AG04449 (cell line): ENCODE results near the gene CCDC187.

Experiments
- CTCF ChIA-PET: fragments of 350-600 bp; formaldehyde crosslinking; extraction: SDS; loops from one replicate; lab custom pipeline; 2021; ENCODE audit warnings: antibody characterized with exemption; lab: Yijun Ruan, JAX
- POLR2A ChIA-PET: fragments of 400-600, 350-600 bp; formaldehyde crosslinking; extraction: SDS; loops from one replicate; lab custom pipeline; 2020; ENCODE audit warnings: antibody characterized with exemption, inconsistent platforms; lab: Yijun Ruan, JAX
- DNase-seq: peaks from one replicate; pipeline ENCODE4 v3.0.0-alpha.2; 2010; ENCODE audit warnings: low read depth, low spot score
- H3K4me3 ChIP-seq: 2 replicates; pipeline ENCODE4 v1.5.1; 2011; ENCODE audit warnings: low read depth, mild to moderate bottlenecking, control low read depth, low read length
- CTCF ChIP-seq: IDR thresholded peaks from one replicate; pipeline ENCODE4 v1.5.1; 2011; ENCODE audit warnings: mild to moderate bottlenecking, moderate library complexity, low read length, control low read depth, inconsistent platforms; ENCODE audit not compliant: insufficient read depth; ENCODE audit errors: missing control alignments

The CCDC187 gene

GRCh38 chr9:136313111-136314055, 9.5 kb upstream of the CCDC187 start:
- H3K4me3 ChIP-seq = no peak overlapping the region
- CTCF ChIA-PET = interaction anchor here (0.7 to 6.0 kb wide), 34 partner anchors 8 to 191 kb away, joined by 3 to 142 read pairs (median 6); partner anchors contain the start of genes CARD9, CCDC187, DNLZ and ENTR1
- no peak for DNase-seq
- no peak for TF ChIP-seq CTCF
- POLR2A ChIA-PET = no interaction called here

GRCh38 chr9:136312436-136312835, 8.5 kb upstream of the CCDC187 start:
- ChIA-PET POLR2A (no interaction called here), CTCF (interaction anchor here (0.7 to 6.0 kb wide), 34 partner anchors 9 to 319 kb away, joined by 3 to 142 read pairs (median 6); partner anchors contain the start of genes CARD9, CCDC187, DNLZ and ENTR1)
- DNase-seq = no peak
- peak; percentile 84 for TF ChIP-seq CTCF
- H3K4me3 ChIP-seq = no peak overlapping the region

GRCh38 chr9:136312009-136312375, 8.1 kb upstream of the CCDC187 start:
- ChIA-PET CTCF (interaction anchor here (1.1 to 6.0 kb wide), 20 partner anchors 9 to 320 kb away, joined by 3 to 142 read pairs (median 10); partner anchors contain the start of genes DNLZ, ENTR1, GPSM1 and INPP5E), POLR2A (no interaction called here)
- no peak overlapping the region for H3K4me3 ChIP-seq
- no peak for TF ChIP-seq CTCF
- no peak for DNase-seq

DNA sequence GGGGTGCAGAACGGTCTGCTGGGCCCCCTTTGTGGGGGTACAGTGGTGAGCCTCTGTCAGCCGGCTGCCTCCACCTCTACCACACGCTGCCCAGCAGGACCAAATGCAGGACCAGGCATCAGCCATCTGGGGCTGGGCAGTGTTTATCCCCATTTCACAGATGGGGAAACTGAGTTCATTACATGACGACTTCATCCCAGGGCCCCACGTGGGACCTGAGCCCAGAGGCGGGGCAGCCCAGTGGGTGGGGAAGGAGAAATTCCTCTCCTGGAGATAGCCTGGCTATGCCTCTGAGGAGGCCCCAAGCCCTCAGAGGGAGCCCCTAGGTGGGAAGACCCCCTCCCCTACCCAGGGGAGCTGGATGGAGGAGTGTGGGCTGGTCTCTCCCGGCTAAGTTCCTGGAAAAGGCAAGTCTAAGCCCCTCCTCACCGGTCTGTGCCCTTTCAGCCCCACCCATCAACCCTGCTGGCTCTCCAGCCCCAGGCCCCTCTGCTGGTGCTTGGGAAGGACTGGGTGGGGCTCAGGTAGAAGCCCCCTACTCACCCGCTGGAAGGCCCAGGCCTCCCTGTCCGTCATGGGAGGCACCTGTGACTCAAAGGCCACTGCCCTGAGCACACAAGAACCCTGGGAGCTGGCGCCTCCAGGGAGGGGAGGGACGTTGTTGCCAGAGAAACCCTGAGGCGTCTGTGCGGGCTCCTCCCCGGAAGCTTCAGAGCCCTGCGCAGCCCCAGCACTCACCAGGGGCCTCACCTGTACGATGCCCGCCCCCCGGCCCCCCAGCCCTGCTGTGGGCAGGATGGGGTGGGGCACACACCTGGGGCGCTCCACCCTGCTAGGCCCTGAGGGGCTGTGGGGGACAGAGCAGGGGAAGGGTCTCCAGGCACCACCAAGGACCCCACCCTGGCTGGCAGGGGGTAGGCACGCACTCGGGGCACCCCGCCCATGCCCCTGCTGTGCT, 7.4 kb upstream of the CCDC187 start:
- DNase-seq = no peak
- ChIA-PET POLR2A (no interaction called here), CTCF (interaction anchor here (0.9 to 6.0 kb wide), 18 partner anchors 10 to 320 kb away, joined by 3 to 142 read pairs (median 10); partner anchors contain the start of genes DNLZ, ENTR1, GPSM1 and INPP5E)
- TF ChIP-seq CTCF = no peak
- H3K4me3 ChIP-seq = no peak overlapping the region

- ChIA-PET CTCF (interaction anchor here (0.9 to 6.0 kb wide), 5 partner anchors 11 to 90 kb away, joined by 3 to 142 read pairs (median 70); partner anchors contain the start of genes DNLZ and SNAPC4), POLR2A (no interaction called here)
- DNase-seq = no peak
- TF ChIP-seq CTCF = no peak
- no peak overlapping the region for H3K4me3 ChIP-seq
Observed at GRCh38 chr9:136310273-136311030, 6.6 kb upstream of the CCDC187 start.
